HL-60 (cell line): Measurements from ENCODE around the gene HS1BP3.

Experiments
- DNase-seq, 2 experiments: peaks; one replicate each; pipeline ENCODE4 v3.0.0-alpha.2; 2010 to 2020; ENCODE audit warnings: low read depth in 1 of 2, low spot score in 1 of 2
- H3K27ac ChIP-seq: fragments of 250-450 bp; sonication (Bioruptor Pico); replicated peaks from 2 replicates; pipeline ENCODE4 v1.5.1; 2020; ENCODE audit warnings: mild to moderate bottlenecking, moderate library complexity
- H3K27me3 ChIP-seq: fragments of 250-450 bp; sonication (Bioruptor Pico); 2 replicates; pipeline ENCODE4 v1.5.1; 2021; ENCODE audit warnings: mild to moderate bottlenecking, moderate library complexity; ENCODE audit not compliant: insufficient read depth, poor library complexity, severe bottlenecking
- H3K4me3 ChIP-seq: replicated peaks from 2 replicates; pipeline ENCODE4 v1.5.1; 2011; ENCODE audit warnings: mild to moderate bottlenecking, control low read depth, low read length; ENCODE audit not compliant: insufficient read depth
- CTCF ChIP-seq: IDR thresholded peaks from one replicate; pipeline ENCODE4 v1.5.1; 2011; ENCODE audit warnings: low read length, control low read depth, inconsistent platforms; ENCODE audit not compliant: insufficient read depth
- GABPA ChIP-seq: IDR thresholded peaks from 2 replicates; pipeline ENCODE4 v1.6.1; 2012; ENCODE audit warnings: low read depth
- POLR2AphosphoS5 ChIP-seq: IDR thresholded peaks from 2 replicates; pipeline ENCODE4 v1.6.1; 2012; ENCODE audit warnings: low read depth
- REST ChIP-seq: IDR thresholded peaks from 2 replicates; pipeline ENCODE4 v1.6.1; 2012; ENCODE audit warnings: low read depth; ENCODE audit not compliant: insufficient replicate concordance
- SPI1 ChIP-seq: IDR thresholded peaks from 2 replicates; pipeline ENCODE4 v1.6.1; 2012; ENCODE audit warnings: low read depth, mild to moderate bottlenecking, borderline replicate concordance

The HS1BP3 gene

GRCh38 chr2:20668871-20669475, 18.1 kb upstream of the HS1BP3 start:
- H3K27me3 ChIP-seq, result peaks cover 41% of the 10 kb centered on the region

GRCh38 chr2:20668451-20668850, 17.6 kb upstream of the HS1BP3 start:
- Histone ChIP-seq H3K27ac (no peak overlapping the region), H3K27me3 (peaks cover 47% of the 10 kb centered on the region), H3K4me3 (no peak overlapping the region)
- DNase-seq, result no peak
- TF ChIP-seq REST (no peak), POLR2AphosphoS5 (no peak), GABPA (no peak), CTCF (no peak), SPI1 (no peak)

More at GRCh38 chr2:20668871-20669475, 18.1 kb upstream of the HS1BP3 start:
- Histone ChIP-seq H3K4me3 (no peak overlapping the region), H3K27ac (no peak overlapping the region)
- TF ChIP-seq GABPA, result no peak
- TF ChIP-seq REST, result no peak
- TF ChIP-seq POLR2AphosphoS5, result no peak
- TF ChIP-seq SPI1, result no peak
- TF ChIP-seq CTCF, result no peak
- no peak for DNase-seq

GRCh38 chr2:20667531-20668401, 16.9 kb upstream of the HS1BP3 start:
- H3K4me3 ChIP-seq, result no peak overlapping the region
- DNase-seq, result no peak
- TF ChIP-seq GABPA (no peak), SPI1 (no peak)
- no peak overlapping the region for H3K27ac ChIP-seq
- H3K27me3 ChIP-seq, result peaks cover 47% of the 10 kb centered on the region

- no peak for DNase-seq
- peaks cover 47% of the 10 kb centered on the region for H3K27me3 ChIP-seq
- no peak overlapping the region for H3K27ac ChIP-seq
- TF ChIP-seq CTCF (no peak), POLR2AphosphoS5 (no peak), GABPA (no peak), REST (no peak), SPI1 (no peak)
- peak overlapping the region; percentile 34; the same call in 1 of the 2 replicates for H3K4me3 ChIP-seq
These were observed 16.2 kb upstream of the HS1BP3 start for GRCh38 chr2:20667151-20667530.
